HCEC 1CT (cell line): ENCODE measurements around the gene MYOF.
A peak's percentile ranks its signal among the peaks of the same experiment; 100 is the strongest.
"Not testable (repeated sequence)": the region's sequence is repeated elsewhere in the genome, so short reads cannot be mapped to it uniquely, and the experiment has no call there.

Source experiments
- DNase-seq: peaks from one replicate; pipeline ENCODE4 v3.0.0-alpha.2; 2017

MYOF gene

GRCh38 chr10:93290661-93291354 lies 191.3 kb downstream of the MYOF start:
- no peak for DNase-seq

- DNase-seq: peak; percentile 82
Measured at GRCh38 chr10:93288679-93289634, 193.2 kb downstream of the MYOF start.

DNA sequence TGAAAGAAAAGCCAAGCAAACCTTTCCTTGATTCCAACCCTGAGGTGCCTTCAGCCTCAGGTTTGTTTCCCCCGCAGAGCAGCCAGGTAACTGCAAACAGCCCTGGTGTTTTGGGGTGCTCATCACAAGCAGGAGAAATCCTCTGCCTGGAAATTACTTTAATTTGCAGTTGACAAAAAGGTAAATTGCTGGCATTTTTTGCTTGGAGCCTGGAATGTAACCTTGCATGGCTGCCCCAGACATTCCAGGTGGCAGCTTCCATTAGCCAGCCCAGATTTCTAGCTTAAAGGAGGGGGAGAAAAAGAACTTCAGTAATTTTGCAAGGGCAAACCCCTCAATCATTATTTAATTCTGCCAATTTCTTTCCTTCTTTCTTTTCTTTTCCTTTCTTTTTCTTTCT lies 194.4 kb downstream of the MYOF start:
- DNase-seq: no peak

- DNase-seq: not testable (repeated sequence)
Measured at GRCh38 chr10:93284246-93284645, 197.9 kb downstream of the MYOF start.

- DNase-seq: no peak
Measured at GRCh38 chr10:93281367-93281720, 200.8 kb downstream of the MYOF start.

- no peak for DNase-seq
Measured at GRCh38 chr10:93280699-93281366, 201.3 kb downstream of the MYOF start.

GRCh38 chr10:93280121-93280698 lies 201.9 kb downstream of the MYOF start:
- no peak for DNase-seq

DNA sequence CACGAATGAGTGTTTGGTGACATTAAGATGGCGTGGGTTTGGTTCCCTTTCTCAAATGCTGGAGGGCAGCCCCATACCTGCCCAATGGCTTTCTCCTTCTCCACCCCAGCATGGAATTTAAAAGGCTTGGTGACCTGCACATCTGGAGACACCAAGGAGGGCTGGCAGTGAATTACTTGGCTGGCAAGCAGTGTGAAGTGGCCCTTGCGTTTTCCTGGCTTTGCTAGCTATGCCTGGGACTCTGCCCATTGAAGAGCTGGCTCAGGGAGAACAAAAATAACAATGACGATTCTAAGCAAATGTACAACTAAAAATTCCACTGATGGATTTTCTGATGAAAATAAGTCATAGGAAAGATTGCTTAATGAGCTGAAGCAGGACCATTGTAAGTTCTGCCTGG lies 204.8 kb downstream of the MYOF start:
- no peak for DNase-seq

- no peak for DNase-seq
Measured at GRCh38 chr10:93274419-93274818, 207.7 kb downstream of the MYOF start.

DNA sequence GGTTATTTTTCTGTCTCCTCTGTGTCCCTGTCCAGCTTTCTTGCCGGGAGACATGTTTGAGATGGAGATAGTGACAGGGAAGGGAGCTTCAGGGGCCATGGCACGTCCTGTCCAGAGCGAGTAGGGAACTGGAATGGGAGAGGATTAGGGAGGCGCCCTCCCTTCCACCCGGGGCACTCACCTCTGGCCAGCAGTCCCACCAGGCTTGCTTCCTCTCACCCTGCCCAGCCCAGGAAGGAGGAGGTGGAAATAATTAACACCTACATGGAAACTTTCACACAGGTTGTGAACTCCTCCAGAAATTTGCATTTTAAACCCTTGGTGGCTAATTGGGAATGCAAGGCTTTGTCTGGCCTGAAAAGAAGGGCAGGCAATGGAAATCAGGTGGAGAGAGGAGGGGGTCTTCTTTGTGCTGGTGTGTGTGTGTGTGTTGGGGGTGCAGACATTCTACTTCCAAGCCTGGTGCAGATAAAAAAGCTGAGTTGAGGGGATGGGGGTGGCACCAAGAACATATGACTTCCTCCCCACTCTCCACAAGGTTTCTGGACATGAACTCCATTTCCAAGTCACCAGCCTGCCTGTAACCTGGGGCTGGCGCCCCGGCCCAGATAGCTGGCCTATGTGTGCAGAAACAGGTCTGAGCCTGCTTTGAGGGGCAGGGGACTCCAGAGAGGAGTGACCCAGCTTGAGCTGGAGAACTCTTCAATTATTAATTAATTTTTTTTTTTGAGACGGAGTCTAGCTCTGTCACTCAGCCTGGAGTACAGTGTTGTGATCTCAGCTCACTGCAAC lies 209.1 kb downstream of the MYOF start:
- no peak for DNase-seq

- DNase-seq: no peak
Measured at GRCh38 chr10:93271347-93271746, 210.8 kb downstream of the MYOF start.

GRCh38 chr10:93269281-93269680 lies 212.9 kb downstream of the MYOF start:
- DNase-seq: no peak

DNA sequence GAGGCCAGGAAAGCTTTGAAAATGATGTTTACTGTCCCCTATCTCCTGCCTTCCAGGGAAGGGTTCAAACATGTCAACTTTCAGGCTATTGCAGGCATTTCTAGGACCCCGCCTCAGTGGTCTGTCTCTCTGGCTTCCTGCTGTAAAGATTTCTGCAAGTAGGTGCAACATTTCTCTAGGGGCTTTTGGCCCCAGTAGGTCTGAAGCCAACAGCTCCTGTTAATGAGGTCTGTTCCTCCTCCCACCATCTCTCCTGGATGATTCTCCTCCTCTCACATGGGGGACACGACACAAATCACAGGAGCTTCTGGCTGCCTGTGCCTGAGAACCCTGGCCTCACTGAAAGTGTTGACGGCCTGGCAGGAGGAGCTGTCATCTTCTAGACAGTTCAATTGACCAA lies 214.1 kb downstream of the MYOF start:
- no peak for DNase-seq

GRCh38 chr10:93267521-93267920 lies 214.6 kb downstream of the MYOF start:
- DNase-seq: no peak

DNA sequence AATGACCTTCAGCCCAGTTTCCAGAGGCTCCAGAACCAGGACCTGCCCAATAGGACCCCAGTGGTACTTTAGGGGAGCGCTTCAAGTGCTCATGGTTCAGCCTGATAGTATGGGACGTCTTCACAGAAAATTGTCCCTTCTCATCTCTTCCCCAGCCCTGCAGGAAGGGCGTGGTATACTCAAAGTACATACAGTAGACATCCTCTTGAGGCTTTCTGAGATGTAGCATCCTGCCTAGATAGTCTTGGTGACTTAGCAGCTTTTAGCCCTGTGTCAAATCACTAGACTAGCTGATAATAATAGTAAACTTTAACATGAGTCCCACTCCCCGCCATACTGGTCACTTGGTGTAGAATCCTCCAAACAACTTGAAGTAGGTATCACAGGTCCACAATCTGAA lies 215.3 kb downstream of the MYOF start:
- DNase-seq: no peak

DNA sequence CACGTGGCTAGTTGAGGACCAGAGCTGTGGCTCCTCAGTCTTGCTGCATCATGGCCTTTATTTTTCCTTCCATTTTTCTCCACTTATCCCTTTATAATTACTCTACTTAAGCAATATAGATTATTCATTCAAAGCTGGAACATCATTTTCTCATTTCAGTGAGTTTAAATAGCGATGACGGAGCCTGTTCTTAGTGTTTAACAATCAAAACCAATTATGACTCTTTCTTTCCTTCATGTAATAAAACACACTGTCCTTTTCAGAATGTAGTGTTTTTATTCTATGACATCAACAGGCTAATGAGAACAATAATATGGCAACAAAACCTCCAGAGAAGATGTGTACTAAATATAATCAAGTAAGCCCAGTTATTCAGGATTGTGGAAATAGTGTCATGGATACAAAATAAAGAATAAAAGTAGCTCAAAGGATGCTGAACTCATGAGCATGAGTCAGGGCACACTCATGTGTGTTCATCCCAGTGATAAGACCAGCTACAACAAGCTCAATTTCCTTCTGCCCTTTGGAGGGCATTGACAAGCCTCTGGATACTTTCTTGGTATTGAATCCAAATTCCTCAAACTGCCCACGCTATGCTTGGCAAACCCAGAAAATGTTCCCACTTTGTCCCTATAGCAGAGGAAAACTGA lies 220.0 kb downstream of the MYOF start:
- DNase-seq: peak; percentile 13

GRCh38 chr10:93261089-93261488 lies 221.0 kb downstream of the MYOF start:
- DNase-seq: no peak

- no peak for DNase-seq
Measured at GRCh38 chr10:93259126-93259525, 223.0 kb downstream of the MYOF start.
